Activated T-cell treated with anti-CD3 and anti-CD28 coated beads for 24 hours (primary cell): ENCODE measurements around the gene ZNF79.
A peak's percentile ranks its signal among the peaks of the same experiment; 100 is the strongest.

Experiments used
- DNase-seq: peaks from one replicate; pipeline ENCODE4 v3.0.0-alpha.2; 2020; ENCODE audit warnings: low read depth

The ZNF79 gene

GRCh38 chr9:127423934-127424675 lies at the start of gene ZNF79:
TSS of gene ZNF79 (plus strand) at chr9:127424382. CDS start at chr9:127424788, 406 bp downstream.
- DNase-seq, result peak; percentile 88

GRCh38 chr9:127380479-127380878 lies 43.7 kb upstream of the ZNF79 start:
- DNase-seq, result no peak

- no peak for DNase-seq
Measured at GRCh38 chr9:127382541-127382940, 41.6 kb upstream of the ZNF79 start.

GRCh38 chr9:127384016-127384730 lies 40.0 kb upstream of the ZNF79 start:
- no peak for DNase-seq

DNA sequence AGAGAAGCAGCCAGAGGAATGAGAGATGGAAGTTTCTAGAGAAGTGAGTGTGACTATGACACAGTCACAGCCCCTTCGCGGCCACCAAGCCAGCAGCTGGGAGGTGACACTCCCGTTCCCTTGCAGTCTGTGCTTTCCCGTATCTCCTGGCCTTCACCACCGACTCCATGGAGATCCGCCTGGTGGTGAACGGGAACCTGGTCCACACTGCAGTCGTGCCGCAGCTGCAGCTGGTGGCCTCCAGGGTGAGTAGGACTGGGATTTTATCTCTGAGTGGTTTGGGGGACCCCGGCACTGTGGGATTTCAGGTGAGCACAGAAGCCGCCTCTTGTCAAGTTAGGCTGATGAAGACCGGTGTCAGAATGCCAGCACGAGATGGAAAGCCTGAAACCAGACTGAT lies 39.3 kb upstream of the ZNF79 start:
- DNase-seq, result no peak

- DNase-seq, result no peak
Measured at GRCh38 chr9:127386249-127386648, 37.9 kb upstream of the ZNF79 start.

DNA sequence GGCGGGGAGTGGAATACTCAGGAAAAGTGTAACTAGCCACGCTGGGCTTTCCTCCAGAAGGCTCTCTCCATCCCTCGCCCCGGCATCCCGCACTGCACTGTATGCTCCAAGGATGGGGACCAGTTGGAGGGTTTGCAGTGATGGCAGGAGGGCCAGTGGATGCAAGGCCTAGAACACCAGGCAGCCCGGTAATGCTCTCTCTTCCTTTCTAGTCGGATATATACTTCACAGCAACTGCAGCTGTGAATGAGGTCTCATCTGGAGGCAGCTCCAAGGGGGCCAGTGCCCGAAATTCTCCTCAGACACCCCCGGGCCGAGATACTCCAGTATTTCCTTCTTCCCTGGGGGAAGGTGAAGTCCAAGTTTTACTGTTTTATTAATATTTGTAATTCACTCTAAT lies 37.2 kb upstream of the ZNF79 start:
- no peak for DNase-seq

- DNase-seq, result peak; percentile 73
Measured at GRCh38 chr9:127388037-127388855, 35.9 kb upstream of the ZNF79 start.

DNA sequence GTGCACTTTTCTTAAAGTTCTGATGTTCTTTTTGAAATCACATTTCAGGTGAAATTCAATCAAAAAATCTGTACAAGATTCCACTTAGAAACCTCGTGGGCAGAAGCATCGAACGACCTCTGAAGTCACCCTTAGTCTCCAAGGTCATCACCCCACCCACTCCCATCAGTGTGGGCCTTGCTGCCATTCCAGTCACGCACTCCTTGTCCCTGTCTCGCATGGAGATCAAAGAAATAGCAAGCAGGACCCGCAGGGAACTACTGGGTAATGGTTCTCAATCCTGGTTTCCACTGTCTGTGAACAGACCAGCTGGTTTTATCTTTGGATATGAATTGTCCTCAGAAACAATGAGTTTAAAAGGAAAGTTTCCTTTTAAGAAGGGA lies 35.3 kb upstream of the ZNF79 start:
- no peak for DNase-seq

GRCh38 chr9:127389381-127390247 lies 34.6 kb upstream of the ZNF79 start:
- DNase-seq, result no peak

GRCh38 chr9:127390248-127390545 lies 34.0 kb upstream of the ZNF79 start:
- no peak for DNase-seq

GRCh38 chr9:127390563-127390962 lies 33.6 kb upstream of the ZNF79 start:
- no peak for DNase-seq

DNA sequence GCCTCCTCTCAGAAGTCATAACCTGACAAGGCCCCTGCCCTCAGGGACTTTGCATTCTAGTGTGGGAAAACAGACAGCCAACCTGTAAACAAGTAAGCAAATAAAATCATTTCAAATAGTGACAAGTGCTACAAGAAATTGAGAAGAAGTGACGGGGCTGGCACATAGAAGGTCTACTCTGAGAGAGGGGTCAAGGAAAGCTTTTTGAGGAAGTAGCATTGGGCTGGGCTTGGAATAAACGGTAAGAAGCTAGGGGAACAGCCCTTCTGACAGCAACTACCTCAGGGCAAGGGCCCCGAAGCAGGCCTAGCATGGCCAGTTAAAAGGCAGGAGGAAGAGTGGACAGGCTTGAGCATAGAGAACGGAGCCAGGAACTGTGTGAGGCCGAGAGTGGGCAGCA lies 32.0 kb upstream of the ZNF79 start:
- no peak for DNase-seq

DNA sequence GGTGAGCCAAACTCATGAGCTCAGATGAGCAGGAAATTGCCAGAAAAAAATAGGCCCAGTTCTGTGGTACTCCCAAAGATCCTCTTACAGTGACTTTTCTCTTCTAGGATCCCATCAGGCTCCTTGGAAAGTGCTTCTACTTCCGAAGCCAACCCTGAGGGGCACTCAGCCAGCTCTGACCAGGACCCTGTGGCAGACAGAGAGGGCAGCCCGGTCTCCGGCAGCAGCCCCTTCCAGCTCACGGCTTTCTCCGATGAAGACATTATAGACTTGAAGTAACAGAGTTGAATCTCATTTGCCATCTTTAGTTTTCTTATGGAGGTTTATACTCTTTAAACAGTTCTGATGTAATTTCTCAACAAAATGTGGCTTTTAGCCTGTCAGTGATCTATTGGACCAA lies 31.2 kb upstream of the ZNF79 start:
- DNase-seq, result no peak

DNA sequence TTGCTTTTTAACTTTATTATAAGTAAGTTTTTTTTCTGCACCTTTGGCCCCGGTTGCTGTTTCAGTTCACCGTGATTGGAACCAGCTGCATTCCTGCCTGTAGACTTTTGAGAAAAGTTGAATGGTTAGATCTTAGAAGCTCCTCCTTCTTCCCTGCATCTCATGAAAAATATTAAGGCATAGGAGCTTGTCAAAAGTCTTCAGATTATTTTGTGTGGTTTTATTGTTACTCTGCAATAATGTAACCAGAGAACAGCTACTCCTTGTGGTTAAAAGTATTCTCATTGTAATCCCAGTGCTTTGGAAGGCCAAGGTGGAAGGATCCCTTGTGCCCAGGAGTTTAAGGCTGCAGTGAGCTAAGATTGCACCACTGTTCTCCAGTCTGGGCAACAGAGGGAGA lies 30.5 kb upstream of the ZNF79 start:
- no peak for DNase-seq

DNA sequence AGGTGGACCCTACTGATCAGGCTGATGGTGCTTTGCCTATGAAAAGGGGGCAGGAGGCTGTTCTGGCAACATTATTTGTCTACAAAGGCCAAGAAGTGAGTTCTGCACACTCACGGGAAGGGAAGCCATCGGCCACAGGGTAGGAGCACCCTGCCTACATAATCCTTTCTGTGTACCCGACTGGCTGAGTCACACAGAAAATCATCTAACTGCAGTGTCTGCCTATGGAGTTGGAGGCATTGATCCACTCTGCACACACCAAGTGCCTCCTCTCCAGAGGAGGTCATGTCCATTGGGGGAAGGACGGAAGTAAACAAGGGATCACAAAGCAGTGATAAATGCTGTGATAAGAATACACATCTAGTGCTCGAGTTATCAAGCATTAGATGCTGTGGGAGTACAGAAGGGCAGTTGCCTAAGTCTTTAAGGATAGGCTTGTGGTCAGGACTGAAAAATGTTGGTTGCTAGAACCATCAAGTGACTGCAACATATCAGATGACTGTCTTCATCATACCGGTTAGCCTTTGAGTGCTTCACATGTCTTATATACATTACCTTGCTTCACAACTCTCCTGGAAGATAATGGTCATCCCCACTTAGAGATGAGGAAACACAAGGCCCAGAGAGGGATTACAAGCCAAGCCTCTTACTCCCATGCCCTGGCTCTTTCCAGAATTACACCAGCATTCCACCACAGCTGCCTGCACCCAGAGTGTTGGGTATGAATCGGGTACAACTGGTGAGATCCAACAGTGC lies 28.5 kb upstream of the ZNF79 start:
- DNase-seq, result no peak

- DNase-seq, result no peak
Measured at GRCh38 chr9:127396253-127396807, 27.9 kb upstream of the ZNF79 start.

- peak; percentile 85 for DNase-seq
Measured at GRCh38 chr9:127396808-127397645, 27.2 kb upstream of the ZNF79 start, which contains the start of gene SLC2A8. TSS of gene SLC2A8 (plus strand) at chr9:127397169. CDS start at chr9:127397231, 62 bp downstream.

- no peak for DNase-seq
Measured at GRCh38 chr9:127397646-127398274, 26.4 kb upstream of the ZNF79 start.
